ENCODE results near the gene ZDHHC23. TPM values are rescaled to one million over a fixed set of nuclear protein-coding genes. Genes with fewer than 3 reads are reported as not detected.
A peak's percentile ranks its signal among the peaks of the same experiment; 100 is the strongest.

The ZDHHC23 gene, protein sequence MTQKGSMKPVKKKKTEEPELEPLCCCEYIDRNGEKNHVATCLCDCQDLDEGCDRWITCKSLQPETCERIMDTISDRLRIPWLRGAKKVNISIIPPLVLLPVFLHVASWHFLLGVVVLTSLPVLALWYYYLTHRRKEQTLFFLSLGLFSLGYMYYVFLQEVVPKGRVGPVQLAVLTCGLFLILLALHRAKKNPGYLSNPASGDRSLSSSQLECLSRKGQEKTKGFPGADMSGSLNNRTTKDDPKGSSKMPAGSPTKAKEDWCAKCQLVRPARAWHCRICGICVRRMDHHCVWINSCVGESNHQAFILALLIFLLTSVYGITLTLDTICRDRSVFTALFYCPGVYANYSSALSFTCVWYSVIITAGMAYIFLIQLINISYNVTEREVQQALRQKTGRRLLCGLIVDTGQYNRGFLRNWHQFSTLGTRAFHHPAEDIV
- 3.7 and 6.4 TPM in 2 replicates for polyA plus RNA-seq (2012; rRNA removed)
- polyA plus RNA-seq (2012; cell fraction: cytosol; rRNA removed): 3.3 and 3.7 TPM in 2 replicates
- polyA plus RNA-seq (2012; cell fraction: nucleus; rRNA removed): 8.1 and 16.0 TPM in 2 replicates

DNA sequence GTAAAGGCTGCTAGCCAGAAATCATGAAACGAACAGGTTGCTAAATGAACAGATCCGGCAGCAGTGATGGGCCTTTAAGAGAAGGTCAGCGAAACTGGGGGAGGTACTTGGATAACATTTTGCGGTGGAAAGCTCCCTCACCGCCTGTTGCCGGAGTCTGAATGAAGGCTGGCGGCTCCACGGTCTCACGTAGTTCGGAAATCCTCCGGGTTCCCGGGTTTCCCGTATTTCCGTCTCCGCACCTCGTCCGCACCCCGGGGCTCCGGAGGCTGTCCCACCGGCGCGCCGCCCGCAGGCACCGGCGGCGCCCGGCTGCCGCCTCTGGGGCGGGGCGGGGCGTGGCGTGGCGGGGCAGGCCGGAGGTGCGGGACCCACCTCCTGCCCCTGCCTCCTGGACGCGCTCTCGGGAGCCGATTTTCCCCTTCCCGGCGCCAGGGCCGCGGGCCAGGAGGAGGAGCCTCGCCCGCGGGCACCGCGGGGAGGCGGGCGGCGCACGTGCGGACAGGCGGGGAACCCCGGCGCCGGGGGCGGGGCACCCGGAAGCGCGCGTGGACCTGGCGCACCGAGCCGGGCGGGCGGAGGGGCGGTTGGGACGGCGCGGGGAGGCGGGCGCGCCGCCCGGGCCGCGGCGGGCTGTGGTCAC lies at the start of gene ZDHHC23:
ZDHHC23 (plus strand) TSS at position 642 of the 643 bp plus-strand sequence. CDS start 790 bp downstream, outside the sequence.
- peak within 1 kb of the TSS; percentile 57; the same call in 1 of the 2 replicates for H3K9ac ChIP-seq
- H3K4me3 ChIP-seq (ENCODE audit: low read depth in 2 of 2, low read length in 1 of 2): peak within 1 kb of the TSS; percentile 75 to 88
- no peaks in the 10 kb centered on the region for H3K9me3 ChIP-seq
- TF ChIP-seq RXRA (IDR thresholded peaks at IDR 0.05; ENCODE audit: borderline replicate concordance, low read depth): no peak
- peak; percentile 31; the same call in 1 of the 2 replicates for TF ChIP-seq ELF1 (IDR thresholded peaks at IDR 0.05)
- peak; percentile 19; the same call in 1 of the 2 replicates for TF ChIP-seq NRF1 (IDR thresholded peaks at IDR 0.05; ENCODE audit: low read depth, low read length)
- TF ChIP-seq MXI1 (IDR thresholded peaks at IDR 0.05; ENCODE audit: low read depth, low read length): peak; percentile 47; the same call in 1 of the 2 replicates
- TF ChIP-seq GABPA (IDR thresholded peaks at IDR 0.05; ENCODE audit: low read depth): 0 out of 2 replicates have a peak, but pooled peaks have one; percentile 17
- H2AFZ ChIP-seq (ENCODE audit: low read depth): peak within 1 kb of the TSS; percentile 91
- no peaks in the 10 kb centered on the region for H3K27me3 ChIP-seq (ENCODE audit: insufficient read depth)
- H3K4me2 ChIP-seq: peak within 1 kb of the TSS; percentile 86
- H4K20me1 ChIP-seq (ENCODE audit: insufficient read depth): no peaks in the 10 kb centered on the region
- H3K27ac ChIP-seq (ENCODE audit: low read depth in 2 of 2, low read length in 1 of 2): peak within 1 kb of the TSS in 1 of 2 experiments; percentile 43; a peak in 2 of 4 replicates
- H3K9me2 ChIP-seq: no peaks in the 10 kb centered on the region
- no peaks in the 10 kb centered on the region for H3K79me2 ChIP-seq (ENCODE audit: insufficient read depth)
- H3K4me1 ChIP-seq (ENCODE audit: control insufficient read depth in 1 of 2, insufficient read depth in 2 of 2, low read depth in 1 of 2, low read length in 1 of 2): no peaks in the 10 kb centered on the region; a peak in 2 of 4 replicates
- ChIA-PET CTCF (no interaction called here), POLR2A (no interaction called here)
- H3F3A ChIP-seq (replicated peaks; ENCODE audit: insufficient read depth): peaks cover 3% of the 10 kb centered on the region
- DNase-seq: peak; percentile 86
- no peaks in the 10 kb centered on the region for H3K36me3 ChIP-seq (replicated peaks in 1 of 2; ENCODE audit: control insufficient read depth in 1 of 2, insufficient read depth in 2 of 2, low read length in 1 of 2)
- 0% methylated on average over 6 of the region's 80 CpGs for WGBS (ENCODE audit: low lambda C conversion rate)

DNA sequence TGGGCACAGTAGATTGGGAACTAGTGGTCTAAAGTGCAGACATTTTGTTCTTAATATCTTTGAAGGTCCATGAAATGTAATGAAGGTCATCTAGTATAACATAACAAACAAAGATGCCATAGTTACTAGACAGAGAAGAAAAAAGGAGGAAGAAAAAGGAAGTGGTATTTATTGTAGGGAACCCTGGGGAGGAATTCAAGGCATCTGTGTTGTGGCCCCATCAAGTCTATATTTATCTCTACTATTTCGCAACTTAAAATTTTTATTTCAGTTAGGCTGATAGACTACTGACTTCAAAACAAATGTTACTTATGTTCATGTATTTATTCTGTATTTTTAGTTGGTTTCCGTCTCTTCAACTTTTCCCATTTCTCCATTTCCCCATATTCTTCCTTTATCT lies 48.9 kb upstream of the ZDHHC23 start:
- Histone ChIP-seq H3K9ac (no peak overlapping the region), H3K36me3 (replicated peaks in 1 of 2; ENCODE audit: control insufficient read depth in 1 of 2, insufficient read depth in 2 of 2, low read length in 1 of 2) (no peaks in the 10 kb centered on the region), H3K4me1 (ENCODE audit: control insufficient read depth in 1 of 2, insufficient read depth in 2 of 2, low read depth in 1 of 2, low read length in 1 of 2) (no peaks in the 10 kb centered on the region), H3K9me2 (no peaks in the 10 kb centered on the region), H3K27me3 (ENCODE audit: insufficient read depth) (no peaks in the 10 kb centered on the region), H2AFZ (ENCODE audit: low read depth) (no peak overlapping the region), H3K4me3 (ENCODE audit: low read depth in 2 of 2, low read length in 1 of 2) (no peak overlapping the region), H3K27ac (ENCODE audit: low read depth in 2 of 2, low read length in 1 of 2) (no peak overlapping the region), H3K79me2 (ENCODE audit: insufficient read depth) (no peaks in the 10 kb centered on the region), H3K9me3 (no peaks in the 10 kb centered on the region), H4K20me1 (ENCODE audit: insufficient read depth) (no peaks in the 10 kb centered on the region), H3K4me2 (no peak overlapping the region), H3F3A (replicated peaks; ENCODE audit: insufficient read depth) (no peaks in the 10 kb centered on the region)
- 93% methylated on average over 2 of the region's 2 CpGs for WGBS (ENCODE audit: low lambda C conversion rate)
- CTCF ChIA-PET: interaction anchor here (2.5 kb wide), 1 partner anchor 15 kb away, joined by 8 read pairs; no protein-coding TSS in a partner anchor
- POLR2A ChIA-PET: no interaction called here
- DNase-seq: no peak
- TF ChIP-seq POLR2AphosphoS5 (IDR thresholded peaks at IDR 0.05; ENCODE audit: low read depth, low read length): no peak
- no peak for TF ChIP-seq EP300 (IDR thresholded peaks at IDR 0.05; ENCODE audit: borderline replicate concordance in 1 of 2, low read depth in 1 of 2, low read length in 1 of 2)
- TF ChIP-seq FOSL2 (IDR thresholded peaks at IDR 0.05; ENCODE audit: borderline replicate concordance, low read depth): no peak
- TF ChIP-seq FOXJ3 (CRISPR knock-in tag; IDR thresholded peaks at IDR 0.05): no peak
- TF ChIP-seq, protein P1, sequence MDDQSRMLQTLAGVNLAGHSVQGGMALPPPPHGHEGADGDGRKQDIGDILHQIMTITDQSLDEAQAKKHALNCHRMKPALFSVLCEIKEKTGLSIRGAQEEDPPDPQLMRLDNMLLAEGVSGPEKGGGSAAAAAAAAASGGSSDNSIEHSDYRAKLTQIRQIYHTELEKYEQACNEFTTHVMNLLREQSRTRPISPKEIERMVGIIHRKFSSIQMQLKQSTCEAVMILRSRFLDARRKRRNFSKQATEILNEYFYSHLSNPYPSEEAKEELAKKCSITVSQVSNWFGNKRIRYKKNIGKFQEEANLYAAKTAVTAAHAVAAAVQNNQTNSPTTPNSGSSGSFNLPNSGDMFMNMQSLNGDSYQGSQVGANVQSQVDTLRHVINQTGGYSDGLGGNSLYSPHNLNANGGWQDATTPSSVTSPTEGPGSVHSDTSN (IDR thresholded peaks at IDR 0.05): no peak
- TF ChIP-seq, protein P2, sequence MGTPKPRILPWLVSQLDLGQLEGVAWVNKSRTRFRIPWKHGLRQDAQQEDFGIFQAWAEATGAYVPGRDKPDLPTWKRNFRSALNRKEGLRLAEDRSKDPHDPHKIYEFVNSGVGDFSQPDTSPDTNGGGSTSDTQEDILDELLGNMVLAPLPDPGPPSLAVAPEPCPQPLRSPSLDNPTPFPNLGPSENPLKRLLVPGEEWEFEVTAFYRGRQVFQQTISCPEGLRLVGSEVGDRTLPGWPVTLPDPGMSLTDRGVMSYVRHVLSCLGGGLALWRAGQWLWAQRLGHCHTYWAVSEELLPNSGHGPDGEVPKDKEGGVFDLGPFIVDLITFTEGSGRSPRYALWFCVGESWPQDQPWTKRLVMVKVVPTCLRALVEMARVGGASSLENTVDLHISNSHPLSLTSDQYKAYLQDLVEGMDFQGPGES (IDR thresholded peaks at IDR 0.05; ENCODE audit: low read depth, low read length): no peak
- TF ChIP-seq, protein P3, sequence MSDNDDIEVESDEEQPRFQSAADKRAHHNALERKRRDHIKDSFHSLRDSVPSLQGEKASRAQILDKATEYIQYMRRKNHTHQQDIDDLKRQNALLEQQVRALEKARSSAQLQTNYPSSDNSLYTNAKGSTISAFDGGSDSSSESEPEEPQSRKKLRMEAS (IDR thresholded peaks at IDR 0.05; ENCODE audit: low read depth): no peak
- no peak for TF ChIP-seq MXI1 (IDR thresholded peaks at IDR 0.05; ENCODE audit: low read depth, low read length)
- no peak for TF ChIP-seq NRF1 (IDR thresholded peaks at IDR 0.05; ENCODE audit: low read depth, low read length)
- TF ChIP-seq GATA2 (CRISPR knock-in tag; IDR thresholded peaks at IDR 0.05): no peak

All from SK-N-SH (cell line).